ENCODE measurements around the gene PIAS2.
"Not testable (repeated sequence)": the region's sequence is repeated elsewhere in the genome, so short reads cannot be mapped to it uniquely, and the experiment has no call there.

Gene PIAS2

DNA sequence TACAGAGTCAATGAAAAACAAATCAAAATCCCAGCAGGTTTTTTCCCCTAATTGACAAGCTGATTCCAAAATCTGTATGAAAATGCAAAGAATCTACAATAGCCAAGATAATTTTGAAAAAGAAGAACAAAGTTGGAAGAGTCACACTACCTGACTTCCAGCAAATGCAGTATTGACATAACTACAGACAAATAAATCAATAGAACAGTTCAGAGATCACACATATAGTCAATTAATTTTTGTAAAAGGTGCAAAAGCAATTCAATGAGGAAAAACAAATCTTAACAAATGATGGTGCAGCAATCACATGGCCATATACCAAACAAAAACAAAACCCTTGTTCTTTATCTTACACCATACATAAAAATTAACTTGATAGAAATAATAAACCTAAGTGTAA is 85.9 kb downstream of the PIAS2 start:
- no peak for DNase-seq (ENCODE audit: low read depth)

DNA sequence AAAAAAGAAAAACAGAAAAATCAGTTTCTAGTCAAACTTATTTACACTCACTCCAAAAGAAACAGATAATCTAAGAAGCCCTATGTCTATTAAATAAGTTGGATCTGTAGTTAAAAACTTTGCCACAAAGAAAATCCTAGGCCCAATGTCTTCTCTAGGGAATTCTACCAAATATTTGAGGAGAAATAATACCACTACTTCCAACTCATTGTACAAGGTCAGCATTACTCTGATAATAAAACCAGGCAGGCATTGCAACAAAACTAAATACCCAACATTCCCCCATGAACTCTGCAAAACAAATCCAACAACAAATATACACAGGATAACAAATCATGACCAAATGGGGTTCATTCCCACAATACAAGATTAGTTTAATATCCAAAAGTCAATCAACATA is 86.7 kb downstream of the PIAS2 start:
- no peak for DNase-seq (ENCODE audit: low read depth)

DNA sequence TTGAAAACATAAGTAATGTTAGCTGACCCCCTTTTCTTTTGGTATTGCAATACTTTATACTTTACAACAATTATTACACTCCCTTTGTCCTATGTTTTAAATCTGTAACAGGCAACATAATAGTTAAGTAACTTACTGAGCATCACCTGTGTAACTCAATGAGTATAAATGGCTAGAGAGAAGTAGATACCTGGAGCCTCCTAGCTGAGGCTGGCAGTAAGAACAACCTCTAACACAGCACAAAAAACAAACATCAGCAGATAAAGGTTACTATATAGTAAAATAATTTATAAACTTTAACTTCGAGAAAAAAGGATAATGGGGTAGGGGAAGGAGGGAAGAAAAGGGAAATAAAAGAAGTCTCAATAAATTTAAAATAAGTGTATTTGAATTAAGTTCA is 87.4 kb downstream of the PIAS2 start:
- no peak for DNase-seq (ENCODE audit: low read depth)

DNA sequence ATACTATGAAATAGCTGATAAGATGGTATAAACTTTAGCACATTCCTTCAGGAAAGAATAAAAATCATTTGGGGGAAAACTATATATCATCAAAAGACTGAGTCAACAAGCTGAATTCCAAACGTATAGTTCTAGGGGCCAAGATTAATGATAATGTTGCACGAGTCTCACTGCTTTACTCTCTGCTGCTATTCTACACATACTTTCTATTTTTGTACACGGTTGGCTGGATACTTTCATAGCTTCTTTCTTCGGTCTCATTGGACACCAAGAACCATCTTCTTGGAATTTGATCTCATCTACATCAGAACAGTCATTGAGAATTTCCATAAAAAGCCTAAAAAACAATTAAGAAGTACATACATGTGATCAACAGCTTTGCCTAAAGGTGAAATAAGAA is 87.8 kb downstream of the PIAS2 start:
- DNase-seq (ENCODE audit: low read depth): no peak

DNA sequence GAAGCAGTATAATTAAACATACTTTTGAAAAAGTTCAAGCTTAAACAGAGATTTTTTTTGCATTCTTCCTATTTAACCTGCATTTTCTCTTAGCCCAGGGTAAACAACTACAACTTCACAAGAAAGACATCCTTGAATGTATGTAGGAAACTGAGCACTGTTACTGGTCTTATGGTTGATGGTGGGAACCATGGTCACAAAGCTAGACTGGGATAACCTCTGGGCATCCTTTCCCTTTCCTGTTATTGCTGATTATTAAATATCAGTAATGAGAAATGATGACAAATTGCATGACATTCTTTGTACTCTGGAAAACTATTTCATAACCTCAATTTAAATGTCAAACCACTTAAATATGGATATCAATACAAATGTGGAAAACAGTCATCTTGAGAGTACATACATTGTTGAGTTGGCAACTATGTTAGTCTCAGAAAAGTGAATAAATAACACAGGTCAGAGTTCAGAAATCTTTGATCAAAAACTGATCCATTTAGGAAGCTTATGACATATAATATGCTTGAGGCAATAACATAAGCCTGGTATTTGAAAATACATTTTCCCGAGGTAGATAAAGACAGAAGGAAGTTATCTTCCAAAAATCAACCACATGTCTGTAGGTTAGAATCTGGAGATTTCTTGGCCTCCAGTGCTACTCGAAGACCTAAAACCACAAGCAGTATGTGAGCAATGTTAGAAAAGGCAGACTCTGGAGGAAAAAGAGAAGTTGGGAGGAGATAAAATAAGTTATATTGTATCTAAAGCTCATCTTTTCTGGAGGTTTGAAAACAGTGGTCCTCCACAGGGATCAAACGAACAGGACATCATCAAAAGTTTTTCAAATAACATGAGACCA is 95.2 kb downstream of the PIAS2 start:
- no peak for DNase-seq (ENCODE audit: low read depth)

DNA sequence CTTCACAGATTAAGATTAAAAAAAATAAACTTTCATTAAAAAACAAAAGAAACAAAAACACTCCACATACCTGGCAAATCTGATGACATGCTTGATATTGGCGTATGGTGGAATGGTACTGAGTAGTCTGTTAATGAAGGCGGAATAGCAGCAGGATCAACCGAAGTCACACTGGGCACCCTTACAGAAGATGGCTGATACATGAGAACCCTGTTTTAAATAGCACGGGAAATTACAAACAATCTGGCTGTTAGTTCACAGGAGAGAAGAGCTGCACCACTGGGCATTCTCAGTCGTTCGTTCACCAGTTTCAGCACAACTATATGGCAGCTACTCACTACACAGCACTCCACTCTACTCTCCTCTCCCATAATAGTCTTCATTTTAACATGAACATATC is 96.4 kb downstream of the PIAS2 start:
- DNase-seq (ENCODE audit: low read depth): no peak

DNA sequence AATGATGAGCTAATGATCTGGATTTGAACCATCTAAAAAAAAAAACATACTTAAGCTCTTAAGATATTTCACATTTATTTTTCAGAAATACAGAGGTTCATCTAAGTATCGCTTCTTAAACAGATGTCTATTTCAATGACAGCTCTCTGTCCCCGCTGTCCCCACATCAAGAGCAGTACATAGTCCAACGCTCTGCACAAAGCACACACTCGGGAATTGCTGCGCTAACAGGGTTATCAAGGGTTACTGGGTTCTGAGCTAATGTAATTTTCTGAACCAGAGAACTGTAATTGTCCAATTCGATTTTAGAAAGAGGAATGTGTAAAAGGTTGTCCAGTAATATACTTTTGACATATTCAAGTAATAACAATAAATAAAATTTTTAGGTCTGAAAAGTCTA is 101.6 kb downstream of the PIAS2 start:
- no peak for DNase-seq (ENCODE audit: low read depth)

DNA sequence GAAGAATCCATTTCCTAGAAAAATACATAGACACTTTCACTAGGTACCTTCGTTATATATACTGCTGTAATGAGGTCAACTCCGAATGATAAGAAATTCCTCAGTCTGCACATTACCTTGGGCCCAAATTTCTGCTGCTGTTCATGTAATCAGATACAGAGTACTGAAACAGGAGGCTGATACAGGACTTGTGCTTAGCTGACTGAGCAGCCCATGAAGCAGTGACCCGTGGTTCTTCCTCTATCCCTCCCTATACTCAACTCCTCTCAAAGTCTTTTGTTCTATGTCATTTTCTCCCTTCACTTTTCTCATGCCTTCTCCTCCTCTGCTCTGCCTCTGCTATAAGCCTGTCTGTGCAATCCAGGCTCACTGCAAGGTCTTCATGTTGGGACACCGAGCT is 102.9 kb downstream of the PIAS2 start:
- no peak for DNase-seq (ENCODE audit: low read depth)

DNA sequence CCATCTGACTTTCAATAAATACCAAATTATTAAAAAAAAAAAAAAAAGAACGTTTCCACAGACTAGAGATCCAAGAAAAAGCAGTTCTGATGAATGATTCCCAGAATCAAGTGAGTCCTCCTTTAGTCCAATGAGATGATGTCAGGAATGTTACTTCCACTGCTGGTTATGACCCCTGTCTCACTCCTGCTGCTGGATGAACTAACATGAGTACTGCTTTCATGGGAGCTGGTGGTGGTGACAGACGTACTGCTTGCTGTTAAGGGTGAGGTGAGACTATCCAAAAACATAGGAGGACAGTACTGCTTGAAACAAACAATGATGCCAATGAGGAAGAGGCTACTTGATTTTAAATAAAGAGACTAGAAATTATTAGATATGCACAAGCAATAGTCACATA is 105.0 kb downstream of the PIAS2 start:
- no peak for DNase-seq (ENCODE audit: low read depth)

DNA sequence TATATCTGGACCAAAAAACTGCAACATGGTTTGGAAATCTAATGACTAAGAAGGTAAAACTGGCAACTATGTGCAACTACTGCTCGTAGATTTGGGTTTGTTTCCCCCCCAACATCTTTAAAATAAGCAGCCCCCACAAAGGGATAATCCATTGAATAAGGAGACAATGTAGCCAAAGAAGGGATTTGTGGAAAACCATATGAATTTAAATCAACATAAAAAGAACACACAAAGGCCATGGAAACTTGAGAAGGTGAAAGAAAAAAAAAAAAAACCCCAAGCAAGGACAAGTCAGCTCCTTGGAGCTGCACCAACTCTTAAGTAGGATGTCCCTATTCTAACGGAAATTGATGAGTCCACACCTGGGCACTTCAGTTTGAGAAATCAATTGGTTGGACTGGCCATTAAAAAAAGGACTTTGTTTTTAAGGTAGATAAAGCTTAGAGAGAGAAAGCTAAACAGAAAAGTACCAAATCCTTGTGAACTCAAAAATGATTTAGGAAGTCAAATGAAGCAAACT is 106.8 kb downstream of the PIAS2 start:
- DNase-seq (ENCODE audit: low read depth): no peak

DNA sequence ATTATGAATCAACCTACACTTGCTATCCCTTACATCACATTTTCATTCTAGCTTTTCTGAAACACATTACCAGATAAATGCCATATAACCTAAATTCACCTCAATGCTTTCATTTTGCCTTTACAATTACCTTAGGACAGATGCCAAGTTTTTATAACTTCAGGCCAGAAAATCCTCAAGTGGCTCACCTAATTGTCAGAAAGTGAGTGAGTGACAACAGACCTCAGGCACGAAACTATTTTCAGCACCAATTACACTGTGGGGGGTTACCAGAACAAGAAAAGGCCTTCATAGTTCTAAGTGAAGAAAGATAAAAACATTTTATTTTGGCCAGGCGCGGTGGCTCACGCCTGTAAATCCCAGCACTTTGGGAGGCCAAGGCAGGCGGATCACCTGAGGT is 108.2 kb downstream of the PIAS2 start:
- no peak for DNase-seq (ENCODE audit: low read depth)

DNA sequence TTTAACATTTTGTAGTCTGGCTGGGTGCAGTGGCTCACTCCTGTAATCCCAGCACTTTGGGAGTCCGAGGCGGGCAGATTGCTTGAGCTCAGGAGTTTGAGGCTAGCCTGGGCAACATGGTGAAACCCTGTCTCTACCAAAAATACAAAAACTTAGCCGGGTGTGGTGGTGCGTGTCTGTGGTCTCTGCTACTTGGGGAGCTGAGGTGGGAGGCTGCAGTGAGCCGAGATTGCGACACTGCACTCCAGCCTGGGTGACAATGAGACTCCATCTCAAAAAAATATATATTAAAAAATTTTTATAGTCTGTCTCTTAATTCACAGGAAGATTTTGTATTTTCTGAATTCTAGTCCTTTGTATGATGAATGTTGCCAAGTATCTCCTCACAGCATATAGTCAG is 121.4 kb downstream of the PIAS2 start:
- DNase-seq (ENCODE audit: low read depth): not testable (repeated sequence)

DNA sequence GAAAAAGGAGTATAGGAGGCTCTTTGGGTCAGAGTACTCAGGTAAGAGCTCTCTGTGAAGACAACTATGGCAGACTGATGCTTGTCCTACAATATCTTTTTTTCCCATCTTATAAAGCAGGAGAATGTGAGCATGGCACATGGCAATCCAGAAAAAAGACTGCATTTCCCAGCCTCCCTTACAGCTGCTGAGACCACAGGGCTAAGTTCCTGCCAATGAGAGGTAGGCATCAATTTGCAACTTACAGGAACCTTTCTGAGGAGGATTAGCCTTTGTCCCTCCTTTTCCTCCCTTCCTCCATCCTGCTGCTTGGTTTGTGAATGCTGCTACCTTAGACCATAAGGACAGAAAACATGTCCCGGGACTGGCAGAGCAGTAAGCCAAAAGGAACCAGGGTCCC is 122.7 kb downstream of the PIAS2 start:
- no peak for DNase-seq (ENCODE audit: low read depth)

DNA sequence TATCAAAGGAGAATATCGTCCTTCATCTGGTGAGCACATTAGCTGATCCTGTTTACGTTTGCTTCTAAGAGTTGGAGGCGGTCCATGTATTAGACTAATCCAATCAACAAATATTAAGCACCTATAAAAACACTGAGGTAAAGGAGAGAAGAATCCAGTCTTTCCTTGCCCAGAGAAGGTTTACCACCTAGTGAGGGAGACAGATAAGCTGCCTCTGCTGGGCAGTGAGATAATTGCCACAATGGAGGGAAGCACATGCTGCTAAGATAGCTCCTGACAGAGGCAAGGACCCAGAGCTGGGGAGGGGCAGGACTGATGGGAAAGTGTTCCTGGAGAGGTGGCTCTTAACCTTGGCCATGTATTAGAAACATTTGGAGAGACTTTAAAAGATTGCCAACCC is 123.7 kb downstream of the PIAS2 start:
- no peak for DNase-seq (ENCODE audit: low read depth)

DNA sequence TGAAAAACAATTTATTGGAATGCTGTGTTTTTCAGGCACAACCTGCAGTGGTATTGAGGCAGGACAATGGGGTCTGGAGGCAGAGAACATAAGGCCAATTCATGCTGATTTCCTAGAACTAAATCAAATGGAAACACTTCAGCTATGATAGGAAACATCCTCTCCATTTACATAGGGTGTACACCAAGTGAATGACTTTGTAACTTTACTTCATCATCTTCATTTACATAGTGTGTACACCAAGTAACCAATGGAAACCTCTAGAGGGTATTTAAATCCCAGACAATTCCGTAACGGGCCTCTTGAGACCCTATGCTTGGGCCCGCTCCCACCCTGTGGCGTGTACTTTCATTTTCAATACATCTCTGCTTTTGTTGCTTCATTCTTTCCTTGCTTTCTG is 128.2 kb downstream of the PIAS2 start:
- DNase-seq (ENCODE audit: low read depth): no peak

DNA sequence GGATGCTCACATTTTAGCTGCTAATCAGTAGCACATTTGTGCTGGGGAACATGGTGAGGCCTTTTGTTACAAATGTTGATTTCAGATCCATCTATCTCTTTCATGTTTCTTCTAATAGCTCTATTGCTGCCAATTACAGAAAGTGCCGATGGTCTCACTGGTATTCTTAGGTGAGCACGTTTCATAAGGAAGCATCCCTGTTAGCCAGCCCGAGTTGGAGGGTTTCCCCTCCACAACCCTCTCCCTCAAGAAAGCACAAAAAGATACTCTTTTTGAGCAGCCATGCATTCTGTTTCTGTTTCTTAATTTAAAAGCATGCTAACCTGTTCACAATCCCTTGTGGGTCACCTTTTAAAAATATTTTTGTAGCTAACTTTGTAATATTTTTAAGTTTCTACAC is 129.6 kb downstream of the PIAS2 start:
- DNase-seq (ENCODE audit: low read depth): no peak

DNA sequence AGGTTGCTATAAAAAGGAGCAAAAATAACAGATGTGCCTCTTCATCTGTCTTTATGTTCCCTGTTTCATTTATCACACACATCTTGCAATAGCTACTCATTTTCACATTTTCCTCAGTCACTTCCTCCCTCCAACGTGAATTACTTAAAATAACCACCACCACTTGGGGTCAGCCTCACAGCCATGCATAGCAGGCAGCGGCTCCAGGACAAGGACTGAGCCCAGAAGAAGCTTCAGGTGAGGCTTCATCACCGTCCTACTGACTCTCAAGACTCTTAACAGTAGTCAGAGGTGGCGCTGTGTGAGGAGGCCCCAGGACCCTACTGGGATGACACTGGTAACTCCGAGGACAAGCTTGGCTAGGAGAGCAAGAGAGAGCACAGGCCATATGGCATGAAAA is 144.9 kb downstream of the PIAS2 start:
- no peak for DNase-seq (ENCODE audit: low read depth)

DNA sequence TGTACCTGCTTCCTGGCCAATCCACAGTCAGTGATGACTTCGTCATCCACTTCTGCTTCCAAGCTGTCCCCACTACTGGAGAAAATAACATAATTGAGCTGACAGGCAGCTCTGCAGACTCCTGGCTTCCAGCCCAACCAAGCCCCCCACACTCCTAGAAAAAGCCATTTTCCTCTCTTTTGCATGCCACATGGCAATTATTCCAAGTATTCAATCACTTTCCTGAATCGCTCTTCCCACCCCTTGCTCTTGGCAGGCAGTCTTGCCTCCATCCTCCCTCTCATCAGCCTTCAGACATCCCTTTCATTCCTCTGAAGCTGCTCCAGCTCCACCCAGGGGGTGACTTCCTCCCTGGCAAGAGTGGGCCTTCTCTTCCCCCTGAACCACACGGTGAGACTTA is 146.2 kb downstream of the PIAS2 start:
- no peak for DNase-seq (ENCODE audit: low read depth)

DNA sequence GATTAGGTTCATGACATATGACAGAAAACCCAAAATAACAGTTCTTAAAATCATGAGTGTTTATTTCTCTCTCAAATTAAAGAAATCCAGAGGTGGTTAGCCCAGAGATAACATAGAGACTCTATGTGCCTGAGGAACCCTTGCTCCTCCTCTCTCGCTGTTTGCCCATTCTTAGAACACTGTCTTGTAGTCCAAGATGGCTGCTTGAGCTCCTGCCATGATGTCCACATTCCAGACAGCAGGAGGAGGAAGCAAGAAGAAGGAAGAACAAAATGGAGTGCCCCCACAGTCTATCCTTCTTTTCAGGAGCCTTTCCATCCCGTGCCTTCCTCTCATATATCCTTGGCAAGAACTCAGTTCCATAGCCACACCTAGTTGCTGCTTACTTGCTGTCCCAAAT is 146.6 kb downstream of the PIAS2 start:
- no peak for DNase-seq (ENCODE audit: low read depth)

DNA sequence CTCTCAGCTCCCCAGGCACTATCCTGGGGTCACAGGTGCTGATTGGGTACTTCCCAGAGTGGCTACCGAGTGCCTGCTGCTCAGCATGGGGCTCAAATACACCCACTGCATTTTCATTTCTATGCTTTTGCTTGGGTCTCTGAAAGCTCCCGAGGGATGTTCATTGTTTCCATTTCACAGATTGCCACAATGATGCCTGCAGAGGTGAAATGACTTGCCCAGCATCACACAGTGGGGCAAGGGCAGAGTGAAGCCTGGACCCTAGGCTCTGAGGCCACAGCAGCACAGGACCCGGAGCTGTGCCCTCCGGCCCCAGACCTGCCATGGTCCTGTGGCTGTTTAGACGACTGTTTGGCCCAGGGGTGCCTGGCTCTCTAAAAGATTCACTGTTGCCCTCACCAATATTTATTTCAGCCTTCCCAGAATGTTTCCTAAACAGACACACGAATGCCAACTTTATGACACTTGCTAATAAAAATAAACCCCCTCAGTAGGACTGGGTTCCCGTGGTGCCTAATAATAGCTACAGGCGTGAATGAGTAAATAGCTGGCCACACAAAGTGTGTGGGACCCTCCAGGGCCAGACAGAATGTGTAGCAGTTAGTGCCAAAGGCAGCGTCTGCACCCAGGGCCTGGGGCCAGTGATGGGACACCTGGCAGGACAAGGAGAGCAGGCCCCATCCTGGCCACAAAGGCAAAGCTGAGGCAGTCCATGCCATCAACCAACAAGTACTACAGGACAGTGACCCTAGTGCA is 149.0 kb downstream of the PIAS2 start:
- no peak for DNase-seq (ENCODE audit: low read depth)

DNA sequence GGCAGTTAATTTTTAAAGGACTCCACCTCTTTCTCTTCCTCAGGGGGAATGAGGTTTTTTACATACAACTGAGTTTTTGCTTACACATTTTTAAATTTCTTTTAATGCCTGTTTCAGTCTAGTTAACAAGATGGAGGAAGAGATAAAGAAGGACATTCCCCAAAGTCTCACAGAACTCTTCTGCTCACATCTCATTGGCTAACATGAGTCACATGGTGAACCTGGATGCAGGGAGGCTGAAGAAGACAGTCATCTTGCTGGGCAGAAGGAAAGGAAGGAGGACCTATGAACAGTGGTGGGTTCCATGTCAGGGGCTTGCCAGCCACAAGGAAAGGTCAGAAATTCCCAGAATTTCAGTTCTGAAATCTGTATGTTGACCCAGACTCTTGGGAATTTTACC is 150.1 kb downstream of the PIAS2 start:
- no peak for DNase-seq (ENCODE audit: low read depth)

DNA sequence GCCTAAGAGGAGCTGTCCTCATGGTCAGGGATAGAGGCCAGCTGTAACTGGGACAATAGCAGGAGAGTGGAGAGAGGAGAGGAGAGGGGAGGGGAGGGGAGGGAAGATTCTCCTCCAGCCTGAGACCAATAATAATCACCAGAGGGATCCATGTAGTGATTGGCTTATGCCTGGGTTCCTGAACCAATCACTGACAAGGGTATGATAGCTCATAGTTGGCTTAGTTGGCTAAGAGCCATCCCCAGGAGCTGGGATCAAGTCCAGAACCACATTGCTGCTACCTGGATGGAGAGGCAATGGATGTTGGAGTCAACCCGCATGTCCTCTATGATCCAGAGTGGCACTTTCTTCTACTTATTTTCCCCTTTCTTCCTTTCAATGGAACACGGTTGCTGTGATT is 152.7 kb downstream of the PIAS2 start:
- DNase-seq (ENCODE audit: low read depth): no peak

DNA sequence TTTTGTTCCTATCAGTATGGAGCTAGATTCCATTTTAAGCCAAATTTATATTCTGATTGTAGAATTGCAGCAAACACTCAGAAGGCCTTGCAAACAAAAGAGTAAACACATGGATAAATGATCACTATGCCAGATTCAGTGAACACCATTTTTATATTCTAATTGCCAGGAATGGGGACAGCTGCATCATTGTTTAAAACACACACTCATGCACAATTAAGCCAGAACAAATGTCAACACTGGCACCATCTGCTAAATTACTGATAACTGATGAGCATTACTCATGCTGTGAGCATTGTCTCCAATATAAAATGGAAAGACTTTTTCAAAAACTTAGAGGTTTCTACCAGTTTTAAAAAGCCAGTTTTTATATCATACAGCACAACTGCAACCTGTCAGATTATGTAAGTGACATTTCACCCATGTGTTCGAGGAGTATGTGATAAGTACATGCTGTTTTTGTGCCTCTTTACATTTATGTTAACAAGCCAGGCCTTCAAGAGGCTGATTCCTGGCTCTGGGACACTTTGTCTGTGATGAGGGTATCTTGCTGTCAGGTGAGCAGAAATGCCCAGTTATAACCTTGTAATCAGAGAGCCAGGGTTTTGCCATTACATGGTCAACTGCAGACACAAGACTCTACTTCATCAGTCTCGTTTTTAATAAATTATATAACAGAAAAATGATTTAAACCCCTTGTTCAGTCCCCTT is 156.1 kb downstream of the PIAS2 start:
- DNase-seq (ENCODE audit: low read depth): no peak
